HEK293 (cell line): ENCODE results near the gene SKOR1.

Experiments used
- ELK4 ChIP-seq: IDR thresholded peaks from 2 replicates; pipeline ENCODE4 v1.6.1; 2011; ENCODE audit warnings: mild to moderate bottlenecking, low read depth, low read length, borderline replicate concordance
- KLF10 ChIP-seq: fragments of 450-650 bp; IDR thresholded peaks from 2 replicates; pipeline ENCODE4 v1.5.1; 2018; ENCODE audit warnings: missing biosample characterization, mild to moderate bottlenecking, missing genetic modification characterization
- REST ChIP-seq: fragments of 450-650 bp; formaldehyde crosslinking; IDR thresholded peaks from 2 replicates; pipeline ENCODE4 v1.5.1; 2016; ENCODE audit warnings: missing biosample characterization, missing genetic modification characterization
- SP7 ChIP-seq: fragments of 450-650 bp; formaldehyde crosslinking; IDR thresholded peaks from 2 replicates; pipeline ENCODE4 v1.5.1; 2016; ENCODE audit warnings: missing biosample characterization, missing genetic modification characterization
- ZEB2 ChIP-seq: fragments of 450-650 bp; formaldehyde crosslinking; IDR thresholded peaks from 2 replicates; pipeline ENCODE4 v1.5.1; 2016; ENCODE audit warnings: missing biosample characterization, missing genetic modification characterization
- ZNF274 ChIP-seq, 2 experiments: fragments of 200-500 bp in 1 of 2; fragments of 450-650 bp in 1 of 2; sonication (Bioruptor generic) in 1 of 2; formaldehyde crosslinking in 1 of 2; IDR thresholded peaks; 2 replicates each; pipeline versions ENCODE4 v1.5.1 to v1.6.1; 2014 to 2016; ENCODE audit warnings: borderline replicate concordance in 1 of 2, inconsistent platforms in 1 of 2, low read length in 1 of 2, missing biosample characterization in 1 of 2, missing genetic modification characterization in 1 of 2
- ZNF501 ChIP-seq: fragments of 450-650 bp; formaldehyde crosslinking; IDR thresholded peaks from 2 replicates; pipeline ENCODE4 v1.5.1; 2016; ENCODE audit warnings: missing biosample characterization, missing genetic modification characterization
- TF ChIP-seq, protein P1 (sequence below): fragments of 450-650 bp; formaldehyde crosslinking; IDR thresholded peaks from 2 replicates; pipeline ENCODE4 v1.5.1; 2016; ENCODE audit warnings: missing biosample characterization, missing genetic modification characterization

- TF ChIP-seq REST (tag by site-specific recombination) (no peak), KLF10 (tag by site-specific recombination) (no peak), ELK4 (no peak), ZNF274 (IDR thresholded peaks at IDR 0.05; ENCODE audit: low read length) (no peak), ZNF274 (tag by site-specific recombination; IDR thresholded peaks at IDR 0.05; ENCODE audit: borderline replicate concordance) (no peak), ZEB2 (tag by site-specific recombination) (no peak), SP7 (tag by site-specific recombination) (no peak), ZNF501 (no peak)
- TF ChIP-seq, protein P1, sequence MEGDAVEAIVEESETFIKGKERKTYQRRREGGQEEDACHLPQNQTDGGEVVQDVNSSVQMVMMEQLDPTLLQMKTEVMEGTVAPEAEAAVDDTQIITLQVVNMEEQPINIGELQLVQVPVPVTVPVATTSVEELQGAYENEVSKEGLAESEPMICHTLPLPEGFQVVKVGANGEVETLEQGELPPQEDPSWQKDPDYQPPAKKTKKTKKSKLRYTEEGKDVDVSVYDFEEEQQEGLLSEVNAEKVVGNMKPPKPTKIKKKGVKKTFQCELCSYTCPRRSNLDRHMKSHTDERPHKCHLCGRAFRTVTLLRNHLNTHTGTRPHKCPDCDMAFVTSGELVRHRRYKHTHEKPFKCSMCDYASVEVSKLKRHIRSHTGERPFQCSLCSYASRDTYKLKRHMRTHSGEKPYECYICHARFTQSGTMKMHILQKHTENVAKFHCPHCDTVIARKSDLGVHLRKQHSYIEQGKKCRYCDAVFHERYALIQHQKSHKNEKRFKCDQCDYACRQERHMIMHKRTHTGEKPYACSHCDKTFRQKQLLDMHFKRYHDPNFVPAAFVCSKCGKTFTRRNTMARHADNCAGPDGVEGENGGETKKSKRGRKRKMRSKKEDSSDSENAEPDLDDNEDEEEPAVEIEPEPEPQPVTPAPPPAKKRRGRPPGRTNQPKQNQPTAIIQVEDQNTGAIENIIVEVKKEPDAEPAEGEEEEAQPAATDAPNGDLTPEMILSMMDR (tag by site-specific recombination), result no peak
These were observed 48.5 kb downstream of the SKOR1 start for GRCh38 chr15:67873777-67874176.
